Right lobe of liver (tissue), 4 donors: ENCODE measurements around the gene BOD1.

Source experiments
- CTCF ChIP-seq, 4 donors: fragments of 200-600 bp in 3 of 4; fragments of 450-650 bp in 1 of 4; IDR thresholded peaks; one replicate each; pipeline versions ENCODE4 v1.5.1 to v1.8.0; 2016 to 2022; ENCODE audit warnings: antibody characterized with exemption in 4 of 4, mild to moderate bottlenecking in 2 of 4
- POLR2A ChIP-seq: fragments of 450-650 bp; IDR thresholded peaks from one replicate; pipeline ENCODE4 v1.6.1; 2017; ENCODE audit warnings: antibody characterized with exemption, mild to moderate bottlenecking
- donor health status: DM: no; HTN: no; CAD: no.
- donor health status: DM: no; HTN: no; CAD: no.
- donor health status: DM: no; HTN: yes; CAD: no.

GRCh38 chr5:173648308-173648866 lies 31.9 kb upstream of the BOD1 start:
- TF ChIP-seq CTCF (IDR thresholded peaks at IDR 0.05) (no peak), POLR2A (no peak)
